M059J (cell line): Measurements from ENCODE around the gene PSME3. TPM values are rescaled to one million over a fixed set of nuclear protein-coding genes. Genes with fewer than 3 reads are reported as not detected.

Experiments
- DNase-seq: peaks from one replicate; pipeline ENCODE4 v3.0.0-alpha.2; 2012; ENCODE audit warnings: low read depth
- total RNA-seq: library from RNA; depleted of rRNA; stranded (reverse); fragments of >200 nt; shearing (Covaris generic); gene quantifications from 2 replicates; pipeline ENCODE4 v1.2.3, GENCODE V29; 2014; rRNA removed

Gene PSME3
- total RNA-seq = 79.3 and 139 TPM in 2 replicates

- DNase-seq = peak; percentile 84
These were observed at the start of gene PSME3 for GRCh38 chr17:42832934-42833766. Gene PSME3, plus strand, starts transcription at chr17:42833397. Its CDS starts 235 bp downstream, at chr17:42833632.

- no peak for DNase-seq
These were observed 49.4 kb upstream of the PSME3 start for GRCh38 chr17:42783791-42784138.

- DNase-seq = no peak
These were observed 48.8 kb upstream of the PSME3 start for GRCh38 chr17:42784409-42784808.

GRCh38 chr17:42784811-42785592, 48.2 kb upstream of the PSME3 start:
- no peak for DNase-seq

GRCh38 chr17:42787266-42787665, 45.9 kb upstream of the PSME3 start:
- no peak for DNase-seq

- no peak for DNase-seq
These were observed 41.2 kb upstream of the PSME3 start for GRCh38 chr17:42791948-42792347.

GRCh38 chr17:42792545-42792944, 40.7 kb upstream of the PSME3 start:
- no peak for DNase-seq

- no peak for DNase-seq
These were observed 38.1 kb upstream of the PSME3 start for GRCh38 chr17:42795061-42795460.

- no peak for DNase-seq
These were observed 37.7 kb upstream of the PSME3 start for GRCh38 chr17:42795465-42795864.

- DNase-seq = no peak
These were observed 37.0 kb upstream of the PSME3 start for GRCh38 chr17:42796066-42796758.

GRCh38 chr17:42797067-42798007, 35.9 kb upstream of the PSME3 start:
- DNase-seq = no peak

- no peak for DNase-seq
These were observed 35.2 kb upstream of the PSME3 start for GRCh38 chr17:42798011-42798382.

GRCh38 chr17:42798383-42799380, 34.5 kb upstream of the PSME3 start, which contains the start of the genes CNTD1 and COA3:
Gene CNTD1, plus strand, starts transcription at chr17:42798861. Its CDS starts 207 bp downstream, at chr17:42799068.
Gene COA3, minus strand, starts transcription at chr17:42798704. Its CDS starts 23 bp downstream, at chr17:42798681.
- DNase-seq = peak; percentile 85

GRCh38 chr17:42803074-42803883, 29.9 kb upstream of the PSME3 start:
- DNase-seq = no peak

- DNase-seq = no peak
These were observed 28.3 kb upstream of the PSME3 start for GRCh38 chr17:42804918-42805367.

- DNase-seq = no peak
These were observed 26.9 kb upstream of the PSME3 start for GRCh38 chr17:42806249-42806648.

- peak; percentile 64 for DNase-seq
These were observed 23.9 kb upstream of the PSME3 start for GRCh38 chr17:42809250-42809649.

- DNase-seq = peak; percentile 87
These were observed 18.4 kb upstream of the PSME3 start for GRCh38 chr17:42814633-42815399.
